ENCODE results near the gene CFAP61. TPM values are rescaled to one million over a fixed set of nuclear protein-coding genes. Genes with fewer than 3 reads are reported as not detected.

Gene CFAP61
- total RNA-seq, 3 donors from 2014 or later = 0.33 to 2.4 (median 0.59) TPM

DNA sequence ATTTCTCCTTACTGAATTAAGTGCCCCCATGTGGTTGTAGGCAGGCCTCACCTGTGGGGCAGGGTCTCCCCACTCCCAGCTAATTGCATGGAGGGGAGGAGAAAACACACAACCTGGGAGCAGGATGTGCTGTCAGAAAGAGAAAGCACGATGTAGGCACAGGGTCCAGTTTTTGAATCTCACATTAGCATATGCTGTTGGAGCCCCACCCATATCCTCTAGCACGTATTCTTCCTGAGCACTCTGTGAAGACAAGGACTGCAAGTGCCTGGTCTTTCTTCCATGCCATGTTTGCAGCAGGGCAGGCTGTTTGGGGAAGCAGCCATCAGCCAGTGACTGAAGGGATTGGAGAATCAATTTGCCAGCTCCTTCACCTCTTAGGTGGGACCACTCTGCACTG lies 108.2 kb downstream of the CFAP61 start:
- TF ChIP-seq, protein P1, sequence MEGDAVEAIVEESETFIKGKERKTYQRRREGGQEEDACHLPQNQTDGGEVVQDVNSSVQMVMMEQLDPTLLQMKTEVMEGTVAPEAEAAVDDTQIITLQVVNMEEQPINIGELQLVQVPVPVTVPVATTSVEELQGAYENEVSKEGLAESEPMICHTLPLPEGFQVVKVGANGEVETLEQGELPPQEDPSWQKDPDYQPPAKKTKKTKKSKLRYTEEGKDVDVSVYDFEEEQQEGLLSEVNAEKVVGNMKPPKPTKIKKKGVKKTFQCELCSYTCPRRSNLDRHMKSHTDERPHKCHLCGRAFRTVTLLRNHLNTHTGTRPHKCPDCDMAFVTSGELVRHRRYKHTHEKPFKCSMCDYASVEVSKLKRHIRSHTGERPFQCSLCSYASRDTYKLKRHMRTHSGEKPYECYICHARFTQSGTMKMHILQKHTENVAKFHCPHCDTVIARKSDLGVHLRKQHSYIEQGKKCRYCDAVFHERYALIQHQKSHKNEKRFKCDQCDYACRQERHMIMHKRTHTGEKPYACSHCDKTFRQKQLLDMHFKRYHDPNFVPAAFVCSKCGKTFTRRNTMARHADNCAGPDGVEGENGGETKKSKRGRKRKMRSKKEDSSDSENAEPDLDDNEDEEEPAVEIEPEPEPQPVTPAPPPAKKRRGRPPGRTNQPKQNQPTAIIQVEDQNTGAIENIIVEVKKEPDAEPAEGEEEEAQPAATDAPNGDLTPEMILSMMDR (IDR thresholded peaks at IDR 0.05) = no peak
- TF ChIP-seq POLR2A (IDR thresholded peaks at IDR 0.05) (no peak), POLR2AphosphoS5 (IDR thresholded peaks at IDR 0.05) (no peak)
- no peak overlapping the region for H3K4me3 ChIP-seq
- no peak for DNase-seq (ENCODE audit: low spot score in 2 of 2)
- H3K4me1 ChIP-seq = no peaks in the 10 kb centered on the region
- no peaks in the 10 kb centered on the region for H3K27me3 ChIP-seq
- H3K27ac ChIP-seq = no peak overlapping the region
- intact Hi-C loops (cut with DNase I; ENCODE audit: low total_unique reads) = no loop called here
- no peaks in the 10 kb centered on the region for H3K9me3 ChIP-seq
- H3K36me3 ChIP-seq = no peaks in the 10 kb centered on the region

DNA sequence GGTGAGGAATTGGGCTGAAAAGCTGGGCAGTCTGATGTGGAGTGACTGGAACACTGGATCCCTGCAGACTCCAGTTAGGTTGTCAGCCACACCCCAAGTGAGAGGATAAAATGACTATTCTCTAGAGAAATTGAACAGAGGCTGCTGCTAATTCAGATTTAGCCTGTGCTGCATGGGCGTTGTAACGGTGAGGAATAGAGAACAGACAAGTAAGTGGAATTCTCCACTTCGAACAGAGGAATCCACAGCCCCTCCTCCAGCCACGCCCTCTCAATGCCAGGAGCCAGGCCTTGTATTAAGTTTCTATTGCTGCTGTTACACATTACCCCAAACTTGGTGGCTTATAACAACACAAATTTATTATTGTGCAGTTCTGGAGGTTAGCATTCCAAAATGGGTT lies 109.3 kb downstream of the CFAP61 start:
- H3K27ac ChIP-seq = no peak overlapping the region
- no peaks in the 10 kb centered on the region for H3K9me3 ChIP-seq
- intact Hi-C loops (cut with DNase I; ENCODE audit: low total_unique reads) = no loop called here
- no peaks in the 10 kb centered on the region for H3K27me3 ChIP-seq
- no peak for DNase-seq (ENCODE audit: low spot score in 2 of 2)
- TF ChIP-seq POLR2AphosphoS5 (IDR thresholded peaks at IDR 0.05) (no peak), POLR2A (IDR thresholded peaks at IDR 0.05) (no peak)
- TF ChIP-seq, protein P1 (IDR thresholded peaks at IDR 0.05) = no peak
- no peaks in the 10 kb centered on the region for H3K36me3 ChIP-seq
- no peaks in the 10 kb centered on the region for H3K4me1 ChIP-seq
- H3K4me3 ChIP-seq = no peak overlapping the region

DNA sequence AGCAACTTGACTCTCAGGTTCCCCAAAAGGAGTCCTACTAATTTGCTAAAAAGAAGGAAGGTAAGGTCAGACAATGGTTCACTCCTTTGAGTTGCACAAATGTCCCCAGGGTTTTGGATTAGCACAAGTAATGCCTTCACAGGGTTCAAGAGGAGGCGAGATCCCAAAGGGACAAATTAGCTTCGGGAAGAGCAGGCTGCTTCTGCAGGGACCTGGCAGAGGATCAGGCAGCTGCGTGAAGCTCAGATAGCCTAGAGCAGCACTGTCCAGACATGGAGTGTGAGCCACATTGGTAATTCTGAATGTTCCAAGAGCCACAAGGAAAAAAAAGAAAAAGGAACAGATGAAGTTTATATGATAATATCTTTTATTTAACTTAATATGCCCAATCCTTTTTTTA lies 115.4 kb downstream of the CFAP61 start:
- H3K9me3 ChIP-seq = no peaks in the 10 kb centered on the region
- H3K4me1 ChIP-seq = no peaks in the 10 kb centered on the region
- no peak for DNase-seq (ENCODE audit: low spot score in 2 of 2)
- H3K36me3 ChIP-seq = no peaks in the 10 kb centered on the region
- TF ChIP-seq, protein P1 (IDR thresholded peaks at IDR 0.05) = no peak
- TF ChIP-seq POLR2AphosphoS5 (IDR thresholded peaks at IDR 0.05) = no peak
- TF ChIP-seq POLR2A (IDR thresholded peaks at IDR 0.05) = no peak
- intact Hi-C loops (cut with DNase I; ENCODE audit: low total_unique reads) = no loop called here
- H3K4me3 ChIP-seq = no peak overlapping the region
- H3K27me3 ChIP-seq = no peaks in the 10 kb centered on the region
- no peak overlapping the region for H3K27ac ChIP-seq

DNA sequence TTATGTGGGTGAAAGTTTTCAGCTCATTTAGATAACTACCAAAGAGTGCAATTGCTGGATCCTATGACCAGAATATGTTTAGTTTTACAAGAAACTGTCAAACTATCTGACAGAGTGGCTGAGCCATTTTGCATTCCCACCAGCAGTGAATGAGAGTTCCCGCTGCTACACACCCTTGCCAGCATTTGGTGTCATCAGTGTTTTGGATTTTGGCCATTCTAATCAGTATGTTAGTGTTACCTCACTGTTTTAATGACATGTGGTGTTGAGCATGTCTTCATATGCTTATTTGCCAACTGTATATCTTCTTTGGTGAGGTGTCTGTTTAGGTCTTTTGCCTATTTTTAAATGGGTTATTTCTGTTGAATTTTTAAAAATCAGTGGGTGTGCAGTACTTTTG lies 120.9 kb downstream of the CFAP61 start:
- no peaks in the 10 kb centered on the region for H3K9me3 ChIP-seq
- no peak for DNase-seq (ENCODE audit: low spot score in 2 of 2)
- H3K36me3 ChIP-seq = no peaks in the 10 kb centered on the region
- intact Hi-C loops (cut with DNase I; ENCODE audit: low total_unique reads) = no loop called here
- H3K27me3 ChIP-seq = no peaks in the 10 kb centered on the region
- H3K4me3 ChIP-seq = no peak overlapping the region
- no peaks in the 10 kb centered on the region for H3K4me1 ChIP-seq
- no peak overlapping the region for H3K27ac ChIP-seq
- TF ChIP-seq POLR2AphosphoS5 (IDR thresholded peaks at IDR 0.05) (no peak), POLR2A (IDR thresholded peaks at IDR 0.05) (no peak)
- TF ChIP-seq, protein P1 (IDR thresholded peaks at IDR 0.05) = no peak

DNA sequence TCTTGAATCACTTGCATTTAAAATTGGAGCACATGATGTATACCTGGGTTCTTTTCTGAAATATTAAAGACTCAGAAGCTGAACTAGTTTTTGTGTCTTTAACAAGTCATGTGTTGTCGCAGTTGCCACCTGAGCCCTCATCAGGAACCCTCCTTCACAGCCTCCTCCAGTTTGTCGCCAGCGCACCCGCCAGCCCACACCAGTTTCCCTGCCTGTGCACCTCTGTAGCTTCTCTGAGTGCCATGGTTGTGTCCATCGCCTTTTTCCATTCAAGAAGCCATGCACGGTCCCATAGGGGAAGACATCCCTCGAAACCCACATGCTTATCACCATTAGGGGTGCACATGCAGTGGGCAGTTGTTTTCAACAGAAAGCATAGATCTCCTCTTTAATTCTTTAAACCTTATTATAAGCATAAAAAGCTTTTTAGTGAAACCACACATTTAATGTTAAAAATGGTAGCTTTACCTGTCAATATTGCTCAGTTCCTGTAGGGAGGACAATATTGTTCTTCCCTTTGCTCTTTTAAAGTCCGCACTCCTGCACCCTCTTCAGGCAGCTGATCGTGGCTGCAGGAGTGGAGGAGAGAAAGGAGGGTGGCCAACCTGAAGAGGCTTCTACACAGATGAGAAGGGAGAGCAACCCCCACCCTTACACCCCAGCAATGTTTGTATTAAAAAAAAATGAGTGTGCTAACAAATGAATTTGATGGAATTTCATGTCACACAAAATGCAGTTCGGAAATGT lies 121.9 kb downstream of the CFAP61 start:
- TF ChIP-seq, protein P1 (IDR thresholded peaks at IDR 0.05) = no peak
- TF ChIP-seq POLR2A (IDR thresholded peaks at IDR 0.05) (no peak), POLR2AphosphoS5 (IDR thresholded peaks at IDR 0.05) (no peak)
- H3K27ac ChIP-seq = no peak overlapping the region
- H3K9me3 ChIP-seq = peaks cover 0 to 2% of the 10 kb centered on the region in 2 donors
- no peaks in the 10 kb centered on the region for H3K36me3 ChIP-seq
- DNase-seq (ENCODE audit: low spot score in 2 of 2) = no peak
- intact Hi-C loops (cut with DNase I; ENCODE audit: low total_unique reads) = no loop called here
- H3K4me3 ChIP-seq = no peak overlapping the region
- H3K27me3 ChIP-seq = no peaks in the 10 kb centered on the region
- H3K4me1 ChIP-seq = no peaks in the 10 kb centered on the region

All from breast epithelium (tissue), 4 donors.